Measurements from ENCODE around the gene EPHA2.
"Not testable (repeated sequence)": the region's sequence is repeated elsewhere in the genome, so short reads cannot be mapped to it uniquely, and the experiment has no call there.

EPHA2 gene

GRCh38 chr1:16168144-16168495 lies 12.3 kb upstream of the EPHA2 start:
- DNase-seq (ENCODE audit: low read depth in 2 of 2): not testable (repeated sequence)

- DNase-seq (ENCODE audit: low read depth in 2 of 2): peak; percentile 20 to 34
Observed at GRCh38 chr1:16167331-16168143, 11.7 kb upstream of the EPHA2 start.

- no peak for DNase-seq (ENCODE audit: low read depth in 2 of 2)
Observed at GRCh38 chr1:16166117-16166516, 10.2 kb upstream of the EPHA2 start.

GRCh38 chr1:16165548-16165947 lies 9.7 kb upstream of the EPHA2 start:
- no peak for DNase-seq (ENCODE audit: low read depth in 2 of 2)

GRCh38 chr1:16165073-16165364 lies 9.2 kb upstream of the EPHA2 start:
- DNase-seq (ENCODE audit: low read depth in 2 of 2): no peak

- DNase-seq (ENCODE audit: low read depth in 2 of 2): no peak
Observed at GRCh38 chr1:16164213-16165072, 8.6 kb upstream of the EPHA2 start.

- DNase-seq (ENCODE audit: low read depth in 2 of 2): not testable (repeated sequence)
Observed at GRCh38 chr1:16163608-16164212, 7.8 kb upstream of the EPHA2 start.

GRCh38 chr1:16162163-16162822 lies 6.4 kb upstream of the EPHA2 start:
- DNase-seq (ENCODE audit: low read depth in 2 of 2): peak in 1 of 2 donors; percentile 24

- no peak for DNase-seq (ENCODE audit: low read depth in 2 of 2)
Observed at GRCh38 chr1:16161717-16162116, 5.8 kb upstream of the EPHA2 start.

- DNase-seq (ENCODE audit: low read depth in 2 of 2): no peak
Observed at GRCh38 chr1:16158993-16159831, 3.3 kb upstream of the EPHA2 start.

- DNase-seq (ENCODE audit: low read depth in 2 of 2): no peak
Observed at GRCh38 chr1:16158025-16158424, 2.2 kb upstream of the EPHA2 start.

- DNase-seq (ENCODE audit: low read depth in 2 of 2): no peak
Observed at GRCh38 chr1:16156848-16157495, 1.1 kb upstream of the EPHA2 start.

- no peak for DNase-seq (ENCODE audit: low read depth in 2 of 2)
Observed at GRCh38 chr1:16153999-16154673, 1.7 kb downstream of the EPHA2 start.

- DNase-seq (ENCODE audit: low read depth in 2 of 2): no peak
Observed at GRCh38 chr1:16153096-16153998, 2.5 kb downstream of the EPHA2 start.

- DNase-seq (ENCODE audit: low read depth in 2 of 2): no peak
Observed at GRCh38 chr1:16152481-16153087, 3.3 kb downstream of the EPHA2 start.

GRCh38 chr1:16151995-16152384 lies 3.9 kb downstream of the EPHA2 start:
- DNase-seq (ENCODE audit: low read depth in 2 of 2): no peak

GRCh38 chr1:16151196-16151994 lies 4.5 kb downstream of the EPHA2 start:
- no peak for DNase-seq (ENCODE audit: low read depth in 2 of 2)

- DNase-seq (ENCODE audit: low read depth in 2 of 2): no peak
Observed at GRCh38 chr1:16150508-16150907, 5.4 kb downstream of the EPHA2 start.

Data from stimulated activated CD8-positive, alpha-beta memory T cell treated with anti-CD3 and anti-CD28 coated beads, Interleukin-2, amount 100 ng/mL, for 1 hour (primary cell).